ENCODE data around the gene CD276. TPM values are rescaled to one million over a fixed set of nuclear protein-coding genes. Genes with fewer than 3 reads are reported as not detected.
"Not testable (repeated sequence)": the region's sequence is repeated elsewhere in the genome, so short reads cannot be mapped to it uniquely, and the experiment has no call there.

CD276 gene
- 268 TPM for polyA plus RNA-seq (2012; ENCODE audit: insufficient read depth, insufficient read length, low read depth)

DNA sequence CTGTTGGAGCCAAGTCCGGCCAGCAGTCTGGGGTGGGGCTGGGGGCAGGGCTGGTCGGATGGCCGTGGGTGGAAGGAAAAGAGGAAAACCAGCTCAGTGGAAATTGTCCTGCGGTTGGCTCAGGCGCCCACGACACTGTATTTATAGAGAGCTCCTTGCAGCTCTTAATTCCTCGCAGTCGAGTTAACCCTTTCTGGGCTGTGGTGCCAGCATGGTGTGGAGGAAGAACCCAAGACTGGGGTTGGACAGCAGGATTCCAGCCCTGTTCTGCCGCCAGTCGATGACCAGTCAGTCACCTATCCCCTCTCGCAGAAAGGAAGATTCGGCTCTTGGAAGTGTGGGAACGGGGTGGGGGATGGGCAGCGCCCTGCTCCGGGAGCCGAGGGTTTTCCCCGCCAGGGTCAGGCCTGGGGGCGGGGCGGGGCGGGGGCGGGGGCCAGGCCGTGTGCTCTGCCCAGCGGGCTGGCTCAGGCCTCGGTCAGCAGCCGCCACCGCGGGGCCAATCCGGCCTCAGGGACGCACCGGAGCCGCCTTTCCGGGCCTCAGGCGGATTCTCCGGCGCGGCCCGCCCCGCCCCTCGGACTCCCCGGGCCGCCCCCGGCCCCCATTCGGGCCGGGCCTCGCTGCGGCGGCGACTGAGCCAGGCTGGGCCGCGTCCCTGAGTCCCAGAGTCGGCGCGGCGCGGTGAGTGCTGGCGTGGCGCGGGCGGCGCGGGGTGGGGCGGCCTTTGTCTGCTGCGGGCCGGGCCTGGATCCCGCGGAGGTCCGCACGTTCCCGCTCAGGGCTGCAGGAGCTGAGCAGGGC, at the start of gene CD276:
CD276 (plus strand) TSS at position 607 of the 804 bp plus-strand sequence. CDS start 15,257 bp downstream, outside the sequence.
- Histone ChIP-seq H3K27me3 (peaks cover 3% of the 10 kb centered on the region; the same call in 1 of the 2 replicates), H3K9me3 (no peaks in the 10 kb centered on the region), H3K4me1 (peaks cover 18% of the 10 kb centered on the region), H3K36me3 (no peaks in the 10 kb centered on the region), H3K4me3 (ENCODE audit: low read depth, low read length) (peak within 1 kb of the TSS; percentile 84)
- peak; percentile 72 for DNase-seq
- TF ChIP-seq CTCF (IDR thresholded peaks at IDR 0.05; ENCODE audit: low read depth, low read length): no peak

- Histone ChIP-seq H3K36me3 (no peaks in the 10 kb centered on the region), H3K4me1 (peaks cover 4% of the 10 kb centered on the region), H3K4me3 (ENCODE audit: low read depth, low read length) (no peak overlapping the region), H3K27me3 (no peaks in the 10 kb centered on the region), H3K9me3 (no peaks in the 10 kb centered on the region)
- DNase-seq: no peak
- no peak for TF ChIP-seq CTCF (IDR thresholded peaks at IDR 0.05; ENCODE audit: low read depth, low read length)
Measured at GRCh38 chr15:73637527-73637926, 46.7 kb upstream of the CD276 start.

GRCh38 chr15:73639464-73639863, 44.7 kb upstream of the CD276 start:
- DNase-seq, H3K27me3 ChIP-seq: not testable (repeated sequence)

DNA sequence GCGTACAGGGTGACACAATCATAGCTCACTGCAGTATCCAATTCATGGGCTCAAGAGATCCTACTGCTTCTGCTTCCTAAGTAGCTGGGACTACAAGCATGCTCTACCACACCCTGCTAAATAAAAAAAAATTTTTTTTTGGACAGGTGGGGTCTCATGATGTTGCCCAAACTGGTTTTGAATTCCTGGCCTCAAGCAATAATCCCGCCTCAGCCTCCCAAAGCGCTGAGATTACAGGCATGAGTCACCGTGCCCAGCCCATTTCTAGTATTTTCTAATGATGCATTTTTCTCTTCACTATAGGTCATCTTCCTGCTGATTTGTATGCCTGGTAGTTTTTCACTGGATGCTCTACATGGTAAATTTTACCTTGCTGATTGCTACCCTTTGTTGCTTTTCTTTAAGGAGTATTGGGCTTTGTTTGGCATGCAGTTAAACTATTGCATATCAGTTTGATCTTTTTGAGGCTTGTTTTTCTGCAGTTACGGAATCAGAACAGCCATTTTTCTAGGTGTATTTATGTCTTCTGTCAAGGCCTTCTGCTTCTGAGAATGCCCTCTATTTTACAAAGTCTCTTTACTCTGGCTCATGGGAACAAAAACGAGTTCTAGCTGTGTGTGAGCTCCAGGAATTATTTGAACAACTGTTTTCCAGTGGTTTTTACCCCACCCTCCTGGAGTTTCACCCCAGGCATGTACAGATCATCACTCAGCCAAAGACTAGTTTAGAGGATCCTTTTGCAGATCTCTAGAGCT, 36.7 kb upstream of the CD276 start:
- no peak for DNase-seq
- Histone ChIP-seq H3K36me3 (no peaks in the 10 kb centered on the region), H3K9me3 (no peaks in the 10 kb centered on the region), H3K4me1 (peaks cover 5% of the 10 kb centered on the region), H3K27me3 (no peaks in the 10 kb centered on the region), H3K4me3 (ENCODE audit: low read depth, low read length) (no peak overlapping the region)
- TF ChIP-seq CTCF (IDR thresholded peaks at IDR 0.05; ENCODE audit: low read depth, low read length): no peak

More at GRCh38 chr15:73639464-73639863, 44.7 kb upstream of the CD276 start:
- H3K4me1 ChIP-seq; H3K9me3 ChIP-seq; H3K36me3 ChIP-seq; H3K4me3 ChIP-seq (ENCODE audit: low read depth, low read length): not testable (repeated sequence)

DNA sequence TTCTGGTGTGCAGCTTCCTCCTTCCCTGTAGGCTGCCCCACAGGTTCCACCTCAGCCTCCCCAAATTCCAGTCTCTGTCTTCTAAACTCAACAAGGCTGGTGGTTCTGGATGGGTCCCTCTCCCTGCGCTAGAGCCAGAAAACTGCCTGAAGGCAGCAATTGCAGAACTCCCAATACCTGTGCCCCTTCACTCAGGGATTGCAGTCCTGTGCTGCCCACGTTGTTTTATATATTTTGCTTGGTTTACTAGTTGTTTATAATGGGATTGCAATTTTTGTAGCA, 36.2 kb upstream of the CD276 start:
- peaks cover 5% of the 10 kb centered on the region for H3K4me1 ChIP-seq
- DNase-seq: no peak
- H3K4me3 ChIP-seq (ENCODE audit: low read depth, low read length): no peak overlapping the region
- no peak for TF ChIP-seq CTCF (IDR thresholded peaks at IDR 0.05; ENCODE audit: low read depth, low read length)
- H3K36me3 ChIP-seq: no peaks in the 10 kb centered on the region
- no peaks in the 10 kb centered on the region for H3K27me3 ChIP-seq
- H3K9me3 ChIP-seq: no peaks in the 10 kb centered on the region

GRCh38 chr15:73650416-73651126, 33.6 kb upstream of the CD276 start:
- Histone ChIP-seq H3K4me1 (peaks cover 5% of the 10 kb centered on the region), H3K4me3 (ENCODE audit: low read depth, low read length) (no peak overlapping the region), H3K9me3 (no peaks in the 10 kb centered on the region), H3K36me3 (no peaks in the 10 kb centered on the region), H3K27me3 (no peaks in the 10 kb centered on the region)
- TF ChIP-seq CTCF (IDR thresholded peaks at IDR 0.05; ENCODE audit: low read depth, low read length): no peak
- DNase-seq: peak; percentile 23
